GM19328 (cell line): ENCODE data around the gene SPAG8.

ENCODE experiments used
- ATAC-seq: cut with Tn5 transposase; IDR thresholded peaks from one replicate; pipeline ENCODE4 v1.9.1; 2021; ENCODE audit warnings: mild to moderate bottlenecking, moderate library complexity; ENCODE audit not compliant: unreplicated experiment

The SPAG8 gene

GRCh38 chr9:35812025-35812602 is at the start of gene SPAG8:
TSS of gene SPAG8 (minus strand) at chr9:35812262. CDS start at chr9:35812147, 115 bp downstream.
- ATAC-seq: peak; percentile 49

DNA sequence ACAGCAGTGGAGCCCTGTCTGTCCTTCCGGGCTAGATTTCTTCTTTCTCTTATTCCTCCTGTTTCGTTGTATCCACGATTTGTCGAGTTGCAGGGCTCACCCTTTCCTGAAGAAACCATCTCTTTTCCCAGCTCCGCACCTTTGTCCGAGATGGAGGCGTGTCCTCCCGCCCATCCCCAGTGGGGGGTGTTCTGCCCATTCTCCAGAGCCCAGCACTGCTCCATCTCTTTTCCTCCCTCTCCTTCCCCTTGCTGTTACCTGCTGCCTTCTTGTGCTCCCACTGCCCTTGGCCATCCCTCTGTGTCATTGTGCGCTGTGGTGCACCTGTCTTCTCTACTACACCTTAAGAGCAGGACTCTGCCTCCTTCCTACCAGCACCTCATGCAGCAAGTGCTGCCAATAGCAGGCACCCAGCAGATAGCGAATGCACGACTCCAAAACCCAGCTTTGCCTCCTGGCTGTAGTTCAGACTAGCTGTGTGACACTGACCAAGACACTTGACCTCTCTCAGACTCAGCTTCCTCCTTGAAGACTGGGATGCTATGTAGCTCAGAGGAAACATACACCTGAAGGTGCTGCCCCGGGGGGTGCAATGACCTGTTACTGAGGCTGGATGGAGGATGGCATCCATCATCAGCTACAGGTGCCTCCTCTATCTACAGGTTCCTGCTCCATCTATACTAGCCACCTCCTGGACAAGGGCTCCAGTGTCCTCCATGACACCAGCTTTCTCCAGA is 49.3 kb upstream of the SPAG8 start:
- ATAC-seq: no peak

DNA sequence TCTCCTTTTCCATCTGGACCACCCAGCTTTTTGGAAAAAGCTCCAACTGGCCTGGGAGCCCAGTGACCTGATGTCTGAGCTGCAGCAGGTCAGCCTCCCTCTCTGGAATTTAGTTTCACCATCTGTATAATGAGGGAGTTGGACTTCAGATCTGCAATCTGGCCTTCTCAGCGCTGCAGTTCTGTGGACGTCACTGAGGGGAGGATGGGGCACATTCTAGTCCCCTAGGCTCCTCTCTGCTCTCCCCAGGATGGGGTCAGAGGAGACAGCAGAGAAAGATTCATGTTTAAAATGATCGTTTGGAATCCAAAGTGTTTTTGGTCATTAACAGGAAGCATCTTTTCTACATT is 47.9 kb upstream of the SPAG8 start:
- no peak for ATAC-seq

- ATAC-seq: no peak
Measured at GRCh38 chr9:35859310-35859989, 47.4 kb upstream of the SPAG8 start.

DNA sequence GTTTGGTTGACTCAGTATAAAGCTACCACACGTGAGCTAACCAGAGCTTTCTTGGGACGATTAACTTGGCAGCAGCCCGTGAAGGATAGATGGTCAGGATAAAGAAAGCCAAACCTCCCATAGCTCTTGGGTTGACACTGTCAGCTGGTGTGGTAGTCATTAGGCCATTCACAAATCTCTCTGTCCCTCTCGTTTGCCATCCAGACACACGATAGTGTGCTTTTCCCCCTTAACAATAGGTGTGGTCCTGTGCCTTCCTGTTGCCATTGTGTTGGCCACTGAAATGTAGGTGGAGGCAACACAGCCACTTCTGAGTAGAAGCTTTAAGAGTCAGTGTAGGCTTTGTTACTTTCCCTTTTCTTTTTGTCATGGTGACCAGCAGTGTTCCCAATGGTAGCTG is 46.4 kb upstream of the SPAG8 start:
- ATAC-seq: no peak

DNA sequence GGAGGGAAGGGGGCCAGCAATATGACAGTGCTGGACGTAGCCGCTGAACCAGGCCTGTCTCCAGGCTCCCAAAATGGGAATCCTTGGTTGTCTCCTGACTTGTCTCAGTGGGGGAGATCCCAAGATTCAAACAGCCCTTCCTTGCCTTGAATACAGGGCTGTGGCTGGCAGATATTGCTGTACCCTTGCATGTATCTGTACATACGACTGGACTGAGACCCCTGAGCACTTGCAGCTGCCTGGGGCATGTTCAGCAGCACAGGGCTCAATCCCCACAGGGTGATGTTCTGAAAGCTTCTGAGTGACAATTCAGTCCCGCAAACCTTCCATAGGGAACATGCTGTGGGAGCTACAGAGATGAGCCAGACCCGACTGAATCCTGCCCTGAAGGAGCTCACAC is 44.8 kb upstream of the SPAG8 start:
- ATAC-seq: no peak

DNA sequence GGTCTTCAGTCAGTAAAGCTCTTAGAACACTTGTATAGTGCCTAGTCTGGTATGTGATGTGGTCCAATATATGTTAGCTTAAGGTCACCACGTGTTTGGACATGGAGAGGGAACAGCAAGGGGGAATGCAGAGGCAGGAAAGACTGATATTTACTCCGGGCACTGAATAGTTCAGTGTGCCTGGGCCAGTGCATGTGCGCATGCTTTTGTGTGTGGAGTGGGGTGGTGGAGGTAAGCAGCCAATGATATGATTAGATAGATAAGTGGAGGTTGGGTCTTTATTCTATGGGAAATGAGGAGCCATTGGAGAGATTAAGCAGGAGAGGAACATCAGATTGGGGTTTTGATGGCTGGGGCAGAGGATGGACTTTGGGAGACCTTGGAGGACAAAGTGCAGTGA is 44.1 kb upstream of the SPAG8 start:
- no peak for ATAC-seq

DNA sequence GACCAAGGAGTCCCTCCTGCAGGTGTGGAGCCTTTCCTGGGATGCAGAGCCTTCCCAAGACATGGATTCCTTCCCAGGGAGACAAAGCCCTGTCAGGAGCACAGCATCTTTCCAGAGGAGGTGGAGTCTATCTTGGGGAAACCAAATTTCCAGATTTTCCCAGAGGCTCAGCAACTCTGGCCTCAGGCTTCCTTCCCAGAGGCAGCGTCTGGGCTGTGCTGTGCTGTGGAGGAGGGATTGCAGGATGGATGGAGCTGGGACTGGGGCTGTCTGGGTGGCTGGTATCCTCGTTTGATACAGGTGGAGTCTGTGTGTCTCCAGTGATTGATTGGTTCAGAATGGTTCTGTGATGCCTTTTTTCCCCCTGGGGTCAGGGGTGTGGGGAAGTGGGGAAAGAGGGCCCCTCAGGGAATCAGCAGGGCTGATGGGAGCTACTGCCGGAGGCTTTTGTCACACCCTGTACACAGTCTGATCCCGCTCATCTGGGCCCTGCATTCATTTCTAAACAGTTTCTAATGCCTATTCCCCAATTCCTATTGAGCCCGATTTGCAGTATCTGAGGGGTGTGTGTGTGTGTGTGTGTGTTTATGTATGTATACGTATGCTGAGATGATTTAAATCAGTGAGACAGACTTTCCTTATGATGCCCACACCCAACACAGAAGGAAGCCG is 42.2 kb upstream of the SPAG8 start:
- ATAC-seq: no peak

DNA sequence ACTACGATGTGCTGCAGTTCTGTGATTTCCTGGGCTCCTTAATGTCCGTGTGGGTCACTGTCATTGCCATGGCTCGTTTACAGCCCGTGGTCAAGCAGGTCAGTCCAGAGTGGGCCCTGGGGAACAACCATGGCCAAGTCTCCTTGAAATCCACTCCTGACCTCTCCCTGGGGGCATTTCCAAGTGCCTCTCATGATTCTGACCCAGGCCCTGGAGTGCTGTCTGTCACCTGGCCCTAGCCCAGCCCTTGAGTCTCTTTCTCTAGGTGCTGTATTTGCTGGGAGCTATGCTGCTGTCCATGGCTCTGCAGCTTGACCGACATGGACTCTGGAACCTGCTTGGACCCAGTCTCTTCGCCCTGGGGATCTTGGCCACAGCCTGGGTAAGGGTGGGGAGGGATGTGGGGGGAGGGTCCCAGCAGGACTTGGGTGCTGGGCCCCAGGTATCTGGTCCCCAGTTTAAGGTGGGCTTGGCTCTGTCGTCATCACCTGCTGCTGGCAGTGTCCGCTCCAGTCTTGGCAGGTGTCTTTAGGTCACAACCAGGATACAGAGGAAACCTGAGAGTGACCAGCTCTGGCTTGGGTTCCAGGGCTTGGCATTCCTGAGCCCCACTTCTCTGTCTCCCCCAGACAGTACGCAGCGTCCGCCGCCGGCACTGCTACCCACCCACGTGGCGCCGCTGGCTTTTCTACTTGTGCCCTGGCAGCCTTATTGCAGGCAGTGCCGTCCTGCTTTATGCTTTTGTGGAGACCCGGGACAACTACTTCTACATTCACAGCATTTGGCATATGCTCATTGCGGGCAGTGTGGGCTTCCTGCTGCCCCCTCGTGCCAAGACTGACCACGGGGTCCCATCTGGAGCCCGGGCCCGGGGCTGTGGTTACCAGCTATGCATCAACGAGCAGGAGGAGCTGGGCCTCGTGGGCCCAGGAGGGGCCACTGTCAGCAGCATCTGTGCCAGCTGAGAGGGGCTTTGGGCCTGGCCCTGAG is 41.1 kb upstream of the SPAG8 start:
- no peak for ATAC-seq

- ATAC-seq: no peak
Measured at GRCh38 chr9:35852267-35852815, 40.3 kb upstream of the SPAG8 start.

DNA sequence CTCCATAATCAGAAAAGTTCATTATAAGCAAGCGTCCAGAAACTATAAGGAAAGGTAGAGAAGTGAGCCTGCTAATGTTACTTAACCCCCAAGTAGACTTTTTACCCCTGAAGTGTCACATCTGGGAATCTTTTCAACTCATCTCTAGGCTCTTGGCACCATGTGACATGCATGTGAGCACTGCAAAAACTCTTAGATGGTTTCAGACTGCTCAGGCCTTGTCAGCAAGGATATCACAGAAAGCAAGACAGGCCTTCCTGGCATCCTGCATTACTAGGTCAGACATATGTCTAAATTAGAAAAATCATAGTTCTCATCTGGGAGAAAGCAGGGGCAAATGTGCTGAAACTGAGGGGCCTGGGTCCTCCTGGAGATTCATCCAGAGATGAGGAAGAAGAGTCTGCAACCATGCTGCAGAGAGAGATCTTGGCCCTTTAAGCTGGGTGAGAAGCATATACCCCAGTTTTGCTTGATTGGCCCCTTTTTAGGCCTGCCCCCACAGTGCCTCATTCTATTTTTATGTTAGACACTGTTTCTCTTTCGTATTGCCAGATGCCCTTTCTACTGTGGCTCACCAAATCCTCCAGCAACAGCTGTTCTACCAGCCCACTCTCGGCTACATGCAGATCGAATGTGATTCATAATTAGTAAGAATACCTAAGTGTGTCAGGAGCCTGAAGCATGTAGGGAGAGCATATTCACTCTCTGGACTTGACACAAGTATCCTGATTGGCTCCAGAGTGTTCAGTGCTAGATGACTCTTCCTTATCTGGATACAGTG is 35.9 kb upstream of the SPAG8 start:
- peak; percentile 88 for ATAC-seq

DNA sequence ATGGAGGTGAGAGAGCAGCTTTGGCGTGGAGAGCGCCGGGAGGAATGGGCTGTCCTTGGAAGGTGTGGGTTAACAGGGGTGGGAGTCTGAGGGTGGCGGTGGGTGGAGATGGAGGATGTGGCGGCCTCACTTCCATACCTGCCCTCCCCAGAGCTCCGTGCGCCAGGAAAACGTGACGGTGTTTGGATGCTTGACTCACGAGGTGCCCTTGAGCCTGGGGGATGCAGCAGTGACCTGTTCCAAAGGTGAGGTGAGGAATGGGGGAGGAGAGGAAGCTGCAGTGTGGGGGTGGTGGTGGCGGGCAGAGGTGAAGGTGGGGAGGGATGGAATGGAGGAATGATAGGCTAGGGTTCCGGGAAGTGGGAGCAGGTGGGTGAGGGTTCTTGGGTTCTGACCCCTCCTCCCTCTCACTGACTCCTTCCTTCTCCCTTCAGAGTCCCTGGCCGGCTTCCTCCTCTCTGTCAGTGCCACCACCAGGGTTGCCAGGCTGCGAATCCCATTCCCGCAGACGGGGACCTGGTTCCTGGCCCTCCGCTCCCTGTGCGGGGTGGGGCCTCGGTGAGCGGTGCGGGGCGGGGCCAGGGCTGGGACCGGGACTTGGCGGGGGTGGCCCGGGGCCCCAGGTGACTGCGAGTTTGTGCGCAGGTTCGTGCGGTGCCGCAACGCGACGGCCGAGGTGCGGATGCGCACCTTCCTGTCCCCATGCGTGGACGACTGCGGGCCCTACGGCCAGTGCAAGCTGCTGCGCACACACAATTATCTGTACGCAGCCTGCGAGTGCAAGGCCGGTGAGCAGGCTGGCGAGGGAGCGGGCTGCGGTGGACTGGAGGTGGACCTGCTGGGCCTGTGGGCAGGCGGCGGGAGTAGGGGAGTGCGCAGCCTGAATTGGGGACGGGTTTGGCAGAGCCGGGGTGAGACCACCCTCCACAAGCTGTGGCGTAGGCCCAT is 34.0 kb upstream of the SPAG8 start:
- ATAC-seq: no peak

DNA sequence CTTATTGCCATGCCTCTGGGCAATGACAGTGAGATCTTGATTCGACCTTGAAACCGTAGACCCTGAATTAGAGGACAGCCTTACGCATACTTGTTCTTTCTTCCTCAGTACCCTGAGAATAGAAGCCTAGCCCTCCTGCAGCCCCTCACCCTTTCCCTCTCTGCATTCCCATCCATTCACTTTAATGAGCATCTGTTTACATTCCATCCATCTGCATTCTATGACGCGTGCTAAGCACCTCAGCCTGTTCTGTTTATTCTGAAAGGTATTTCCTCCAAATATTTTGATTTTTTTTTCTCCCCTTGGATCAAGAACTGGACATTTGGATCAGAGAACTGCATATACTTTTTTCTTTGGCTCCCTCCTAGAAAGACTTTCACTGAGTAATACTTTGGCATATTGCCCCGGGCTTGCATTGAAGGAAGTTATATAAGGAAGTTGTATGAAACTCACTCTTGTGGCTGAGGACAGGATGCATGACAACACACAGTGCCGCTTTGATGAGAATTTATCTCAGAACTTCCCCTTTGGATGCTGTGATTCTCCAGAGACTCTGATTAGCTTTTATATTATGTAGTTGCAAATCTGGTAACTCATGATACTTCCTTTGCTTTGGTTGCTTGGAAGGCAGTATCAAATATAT is 32.7 kb upstream of the SPAG8 start:
- ATAC-seq: no peak

DNA sequence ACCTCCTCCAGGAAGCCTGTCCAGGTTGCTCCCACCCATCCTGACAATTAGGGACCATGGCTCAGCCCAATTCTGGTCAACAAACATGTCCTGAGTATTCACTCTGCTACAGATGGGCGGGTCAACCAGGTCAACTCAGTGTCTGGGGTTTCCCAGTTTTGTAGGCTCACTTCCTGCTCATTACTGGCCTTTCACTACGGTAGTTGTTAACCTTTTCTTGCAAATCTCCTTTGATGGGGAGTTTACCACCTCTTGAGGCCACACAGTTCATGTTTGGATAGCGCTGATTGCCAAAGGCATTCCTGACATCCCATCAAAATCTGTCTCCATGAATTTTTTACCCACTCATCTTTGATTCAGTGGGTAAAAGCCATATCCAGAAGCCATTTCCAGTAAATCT is 30.7 kb upstream of the SPAG8 start:
- ATAC-seq: no peak

- ATAC-seq: no peak
Measured at GRCh38 chr9:35842020-35842745, 30.1 kb upstream of the SPAG8 start.

- no peak for ATAC-seq
Measured at GRCh38 chr9:35841645-35841900, 29.5 kb upstream of the SPAG8 start.

GRCh38 chr9:35840881-35841644 is 29.0 kb upstream of the SPAG8 start:
- no peak for ATAC-seq
